ENCODE measurements around the gene PCNA. TPM values are rescaled to one million over a fixed set of nuclear protein-coding genes. Genes with fewer than 3 reads are reported as not detected.
A peak's percentile ranks its signal among the peaks of the same experiment; 100 is the strongest.

PCNA gene
- total RNA-seq, 2 donors from 2014 or later: 168 to 169 TPM

- TF ChIP-seq CTCF (conservative IDR thresholded peaks at IDR 0.05): no peak
- Histone ChIP-seq H3K27me3 (ENCODE audit: control insufficient read depth, insufficient read depth, low read length, poor library complexity, severe bottlenecking) (no peaks in the 10 kb centered on the region), H3K36me3 (ENCODE audit: control insufficient read depth, insufficient read depth, low read length) (peaks cover 13% of the 10 kb centered on the region), H3K4me3 (ENCODE audit: low read length) (no peak overlapping the region), H3K27ac (ENCODE audit: low read depth, low read length) (no peak overlapping the region), H3K9ac (ENCODE audit: extremely low read depth, low read length, poor library complexity, severe bottlenecking) (no peak overlapping the region), H3K4me1 (ENCODE audit: control insufficient read depth, insufficient read depth, low read length) (peaks cover 11% of the 10 kb centered on the region), H3K9me3 (ENCODE audit: control insufficient read depth, low read length) (no peaks in the 10 kb centered on the region)
- Mint-ChIP-seq H3K4me3 (no peak overlapping the region), H3K27me3 (ENCODE audit: insufficient read depth) (no peaks in the 10 kb centered on the region), H3K4me1 (peaks cover 27% of the 10 kb centered on the region), H3K36me3 (ENCODE audit: low read depth) (peaks cover 13% of the 10 kb centered on the region), H3K27ac (no peak overlapping the region), H3K9me3 (no peaks in the 10 kb centered on the region)
- DNase-seq: no peak
- WGBS, 2 experiments (ENCODE audit: insufficient coverage in 1 of 2, insufficient read length in 1 of 2): 93 to 96% methylated on average over 4 to 5 of the region's 5 CpGs
These were observed 11.7 kb upstream of the PCNA start for GRCh38 chr20:5131502-5131901.

GRCh38 chr20:5128886-5129285 lies 9.1 kb upstream of the PCNA start:
- H3K4me3 ChIP-seq (ENCODE audit: low read length): peak overlapping the region; percentile 96
- peaks cover 13% of the 10 kb centered on the region for H3K36me3 Mint-ChIP-seq (ENCODE audit: low read depth)
- no peak overlapping the region for H3K27ac ChIP-seq (ENCODE audit: low read depth, low read length)
- peak overlapping the region; percentile 27 for H3K27ac Mint-ChIP-seq
- DNase-seq: no peak
- H3K4me1 ChIP-seq (ENCODE audit: control insufficient read depth, insufficient read depth, low read length): no peaks in the 10 kb centered on the region
- H3K36me3 ChIP-seq (ENCODE audit: control insufficient read depth, insufficient read depth, low read length): peaks cover 7% of the 10 kb centered on the region
- no peaks in the 10 kb centered on the region for H3K27me3 Mint-ChIP-seq (ENCODE audit: insufficient read depth)
- peak overlapping the region; percentile 94 for H3K4me3 Mint-ChIP-seq
- H3K9ac ChIP-seq (ENCODE audit: extremely low read depth, low read length, poor library complexity, severe bottlenecking): no peak overlapping the region
- no peaks in the 10 kb centered on the region for H3K9me3 ChIP-seq (ENCODE audit: control insufficient read depth, low read length)
- H3K9me3 Mint-ChIP-seq: no peaks in the 10 kb centered on the region
- peaks cover 13% of the 10 kb centered on the region for H3K4me1 Mint-ChIP-seq
- H3K27me3 ChIP-seq (ENCODE audit: control insufficient read depth, insufficient read depth, low read length, poor library complexity, severe bottlenecking): no peaks in the 10 kb centered on the region
- no peak for TF ChIP-seq CTCF (conservative IDR thresholded peaks at IDR 0.05)
- WGBS, 2 experiments (ENCODE audit: insufficient coverage in 1 of 2, insufficient read length in 1 of 2): 93 to 98% methylated on average over 6 of the region's 6 CpGs

- Mint-ChIP-seq H3K27me3 (ENCODE audit: insufficient read depth) (no peaks in the 10 kb centered on the region), H3K27ac (peak overlapping the region; percentile 97), H3K36me3 (ENCODE audit: low read depth) (peaks cover 10% of the 10 kb centered on the region), H3K9me3 (no peaks in the 10 kb centered on the region), H3K4me3 (peak overlapping the region; percentile 94), H3K4me1 (peaks cover 13% of the 10 kb centered on the region)
- no peak for TF ChIP-seq CTCF (conservative IDR thresholded peaks at IDR 0.05)
- Histone ChIP-seq H3K27ac (ENCODE audit: low read depth, low read length) (no peak overlapping the region), H3K9ac (ENCODE audit: extremely low read depth, low read length, poor library complexity, severe bottlenecking) (peak overlapping the region; percentile 93), H3K36me3 (ENCODE audit: control insufficient read depth, insufficient read depth, low read length) (peaks cover 4% of the 10 kb centered on the region), H3K9me3 (ENCODE audit: control insufficient read depth, low read length) (no peaks in the 10 kb centered on the region), H3K4me3 (ENCODE audit: low read length) (peak overlapping the region; percentile 96), H3K4me1 (ENCODE audit: control insufficient read depth, insufficient read depth, low read length) (no peaks in the 10 kb centered on the region), H3K27me3 (ENCODE audit: control insufficient read depth, insufficient read depth, low read length, poor library complexity, severe bottlenecking) (no peaks in the 10 kb centered on the region)
- DNase-seq: no peak
- 55 to 65% methylated on average over 6 of the region's 6 CpGs for WGBS, 2 experiments (ENCODE audit: insufficient coverage in 1 of 2, insufficient read length in 1 of 2)
These were observed 8.2 kb upstream of the PCNA start for GRCh38 chr20:5127859-5128424.
